HCT116 (cell line): Measurements from ENCODE around the gene LSS. TPM values are rescaled to one million over a fixed set of nuclear protein-coding genes. Genes with fewer than 3 reads are reported as not detected.

ENCODE experiments used
- ATAC-seq: fragments of 200-7000 bp; cut with Tn5 transposase; 2 replicates; pipeline ENCODE4 v1.9.1; 2020; ENCODE audit warnings: mild to moderate bottlenecking, moderate library complexity
- BruUV-seq: library from RNA; stranded (reverse); fragments of 400-500 nt; replicated peaks from 2 replicates; lab custom pipeline; 2021; lab: Mats Ljungman, UMichigan
- CTCF ChIA-PET: fragments of 300-600 bp; sonication (Branson Sonifier 250); formaldehyde crosslinking; loops from one replicate; lab custom pipeline; 2021; ENCODE audit warnings: antibody characterized with exemption; lab: Charles Lee
- POLR2A ChIA-PET: fragments of 300-600, 350-600 bp; sonication (Branson Sonifier 250); formaldehyde crosslinking; loops from one replicate; lab custom pipeline; 2021; ENCODE audit warnings: antibody characterized with exemption; lab: Charles Lee
- RAD21 ChIA-PET, 2 experiments: fragments of 300-600 bp; sonication (Branson Sonifier 250); formaldehyde crosslinking; loops; one replicate each; lab custom pipeline; 2023; ENCODE audit warnings: low total read pairs in 2 of 2; ENCODE audit not compliant: uncharacterized antibody in 2 of 2, unreplicated experiment in 2 of 2, low non-redundant PET in 1 of 2; lab: Charles Lee
- DNase-seq: peaks from one replicate; pipeline ENCODE4 v3.0.0-alpha.2; 2010; ENCODE audit warnings: low read depth, low spot score
- H2AFZ ChIP-seq: fragments of 200-600 bp; shearing (Covaris generic), sonication (generic); 2 replicates; pipeline ENCODE4 v1.6.1; 2017; ENCODE audit warnings: low read depth, mixed run types, mixed read lengths, antibody characterized with exemption, low read length; ENCODE audit not compliant: poor library complexity, severe bottlenecking
- H3K27ac ChIP-seq: 2 replicates; pipeline ENCODE4 v1.5.1; 2012; ENCODE audit warnings: low read depth, low read length
- H3K27me3 ChIP-seq: fragments of 200-600 bp; sonication (generic); 2 replicates; pipeline ENCODE4 v1.6.1; 2016; ENCODE audit warnings: mixed run types, low read length, mixed read lengths; ENCODE audit not compliant: insufficient read depth
- H3K36me3 ChIP-seq, 2 experiments: fragments of 200-500 bp in 1 of 2; fragments of 200-600 bp in 1 of 2; sonication (Bioruptor generic) in 1 of 2; sonication (generic) in 1 of 2; 2 replicates each; pipeline versions ENCODE4 v1.5.1 to v1.6.1; 2014 to 2016; ENCODE audit warnings: low read length in 2 of 2, inconsistent platforms in 1 of 2, mixed read lengths in 1 of 2, mixed run types in 1 of 2; ENCODE audit not compliant: insufficient read depth in 2 of 2, control insufficient read depth in 1 of 2
- H3K4me1 ChIP-seq, 2 experiments: fragments of 200-600 bp in 1 of 2; sonication (generic) in 1 of 2; 2 replicates each; pipeline versions ENCODE4 v1.5.1 to v1.6.1; 2012 to 2017; ENCODE audit warnings: low read length in 2 of 2, inconsistent platforms in 1 of 2, mild to moderate bottlenecking in 1 of 2, mixed read lengths in 1 of 2, mixed run types in 1 of 2, moderate library complexity in 1 of 2; ENCODE audit not compliant: insufficient read depth in 2 of 2, control insufficient read depth in 1 of 2
- H3K4me2 ChIP-seq: fragments of 200-600 bp; sonication (generic); 2 replicates; pipeline ENCODE4 v1.6.1; 2017; ENCODE audit warnings: mixed run types, low read length, mixed read lengths
- H3K4me3 ChIP-seq, 2 experiments: fragments of 200-600 bp in 1 of 2; sonication (generic) in 1 of 2; replicated peaks in 1 of 2; 2 replicates each; pipeline ENCODE4 v1.5.1; 2011 to 2016; ENCODE audit warnings: low read length in 2 of 2, control low read depth in 1 of 2, low read depth in 1 of 2, mild to moderate bottlenecking in 1 of 2, mixed read lengths in 1 of 2, mixed run types in 1 of 2
- H3K79me2 ChIP-seq: fragments of 200-600 bp; sonication (generic); 2 replicates; pipeline ENCODE4 v1.6.1; 2017; ENCODE audit warnings: mild to moderate bottlenecking, mixed run types, low read length, moderate library complexity, mixed read lengths; ENCODE audit not compliant: insufficient read depth
- H3K9ac ChIP-seq: fragments of 200-600 bp; sonication (generic); 2 replicates; pipeline ENCODE4 v1.6.1; 2016; ENCODE audit warnings: low read length, mixed read lengths
- H3K9me2 ChIP-seq: fragments of 200-600 bp; sonication (generic), shearing (Covaris generic); 2 replicates; pipeline ENCODE4 v1.6.1; 2017; ENCODE audit warnings: mixed run types, mild to moderate bottlenecking, moderate library complexity; ENCODE audit not compliant: insufficient read depth
- H3K9me3 ChIP-seq, 2 experiments: fragments of 200-500 bp in 1 of 2; fragments of 200-600 bp in 1 of 2; sonication (Bioruptor generic) in 1 of 2; sonication (generic) in 1 of 2; 2 replicates each; pipeline ENCODE4 v1.6.1; 2014 to 2017; ENCODE audit warnings: low read length in 2 of 2, mixed read lengths in 2 of 2, inconsistent platforms in 1 of 2, low read depth in 1 of 2, mild to moderate bottlenecking in 1 of 2, mixed run types in 1 of 2, moderate library complexity in 1 of 2; ENCODE audit not compliant: control insufficient read depth in 1 of 2, insufficient read depth in 1 of 2
- H4K20me1 ChIP-seq: fragments of 200-600 bp; sonication (generic), shearing (Covaris generic); 2 replicates; pipeline ENCODE4 v1.6.1; 2017; ENCODE audit warnings: mixed run types, mild to moderate bottlenecking, moderate library complexity; ENCODE audit not compliant: insufficient read depth
- ATF3 ChIP-seq: IDR thresholded peaks from 2 replicates; pipeline ENCODE4 v1.6.1; 2012
- CEBPB ChIP-seq: IDR thresholded peaks from 2 replicates; pipeline ENCODE4 v1.6.1; 2012; ENCODE audit warnings: low read depth
- EGR1 ChIP-seq: IDR thresholded peaks from 2 replicates; pipeline ENCODE4 v1.6.1; 2012; ENCODE audit warnings: low read depth
- EZH2 ChIP-seq: fragments of 200-600 bp; sonication (generic); IDR thresholded peaks from 2 replicates; pipeline ENCODE4 v1.6.1; 2017; ENCODE audit warnings: antibody characterized with exemption, mixed run types
- EZH2phosphoT487 ChIP-seq: fragments of 200-600 bp; IDR thresholded peaks from 2 replicates; pipeline ENCODE4 v1.6.1; 2018; ENCODE audit warnings: antibody characterized with exemption, borderline replicate concordance
- FOSL1 ChIP-seq: IDR thresholded peaks from 2 replicates; pipeline ENCODE4 v1.6.1; 2012; ENCODE audit warnings: low read depth
- JUND ChIP-seq: IDR thresholded peaks from 2 replicates; pipeline ENCODE4 v1.6.1; 2012
- POLR2A ChIP-seq: IDR thresholded peaks from 2 replicates; pipeline ENCODE4 v1.7.0; 2011; ENCODE audit warnings: borderline replicate concordance; ENCODE audit not compliant: insufficient read depth, insufficient read length; ENCODE audit errors: extremely low read depth
- REST ChIP-seq: IDR thresholded peaks from 2 replicates; pipeline ENCODE4 v1.6.1; 2012; ENCODE audit warnings: low read depth
- SP1 ChIP-seq: IDR thresholded peaks from 2 replicates; pipeline ENCODE4 v1.6.1; 2012; ENCODE audit warnings: low read depth
- SRF ChIP-seq: IDR thresholded peaks from 2 replicates; pipeline ENCODE4 v1.6.1; 2012; ENCODE audit warnings: low read depth
- YY1 ChIP-seq: IDR thresholded peaks from 2 replicates; pipeline ENCODE4 v1.6.1; 2011; ENCODE audit warnings: low read length, low read depth, moderate library complexity, mild to moderate bottlenecking; ENCODE audit not compliant: insufficient replicate concordance; ENCODE audit errors: extremely low read depth
- ZFX ChIP-seq: fragments of 450-650 bp; IDR thresholded peaks from 2 replicates; pipeline ENCODE4 v1.6.1; 2017
- ZNF274 ChIP-seq: fragments of 200-500 bp; sonication (Bioruptor generic); IDR thresholded peaks from 2 replicates; pipeline ENCODE4 v1.6.1; 2014; ENCODE audit warnings: mild to moderate bottlenecking, low read depth, low read length, inconsistent platforms
- intact Hi-C: fragments of 100-400 bp; cut with micrococcal nuclease; formaldehyde crosslinking; loops from 2 replicates; pipeline ENCODE4 v1.10.0; 2022
- total RNA-seq: library from RNA; stranded (reverse); gene quantifications from one replicate; pipeline ENCODE4 v1.2.1, GENCODE V29; 2021; ENCODE audit not compliant: unreplicated experiment
- TF ChIP-seq, protein P1 (sequence below): IDR thresholded peaks from 2 replicates; pipeline ENCODE4 v1.6.1; 2011; ENCODE audit warnings: mild to moderate bottlenecking, low read length, moderate library complexity; ENCODE audit not compliant: insufficient replicate concordance; ENCODE audit errors: extremely low read depth

Gene LSS
- total RNA-seq, 1 experiment from 2014 or later, result 44.7 TPM

DNA sequence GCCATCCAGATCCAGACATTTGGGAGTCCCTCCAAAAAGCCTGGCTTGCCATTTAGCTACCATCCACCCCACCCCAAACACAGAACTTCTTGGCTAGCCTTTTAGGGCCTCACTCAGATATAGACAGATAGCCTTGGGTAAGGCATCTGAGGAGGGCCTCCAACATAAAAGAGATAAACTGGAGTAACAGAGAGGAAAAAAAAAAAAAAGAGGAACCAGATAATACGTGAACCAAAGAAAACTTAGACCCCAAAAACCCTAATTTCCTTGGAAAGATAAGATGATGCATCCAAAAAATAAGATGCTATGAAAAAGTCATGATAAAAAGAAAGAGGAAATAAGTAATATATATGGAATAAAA is 19.8 kb upstream of the LSS start:
- no peak for ATAC-seq
- Histone ChIP-seq H3K79me2 (peaks cover 11% of the 10 kb centered on the region), H3K9me3 (no peaks in the 10 kb centered on the region), H4K20me1 (no peaks in the 10 kb centered on the region), H3K36me3 (peaks cover 54 to 74% of the 10 kb centered on the region in 2 experiments)
- no TSS peak for BruUV-seq
- TF ChIP-seq ATF3 (no peak), ZNF274 (no peak), SRF (no peak), JUND (no peak), REST (no peak), FOSL1 (no peak), SP1 (no peak), CEBPB (no peak), EZH2phosphoT487 (no peak), ZFX (no peak), EGR1 (no peak), YY1 (no peak), POLR2A (no peak), EZH2 (no peak)
- TF ChIP-seq, protein P1, sequence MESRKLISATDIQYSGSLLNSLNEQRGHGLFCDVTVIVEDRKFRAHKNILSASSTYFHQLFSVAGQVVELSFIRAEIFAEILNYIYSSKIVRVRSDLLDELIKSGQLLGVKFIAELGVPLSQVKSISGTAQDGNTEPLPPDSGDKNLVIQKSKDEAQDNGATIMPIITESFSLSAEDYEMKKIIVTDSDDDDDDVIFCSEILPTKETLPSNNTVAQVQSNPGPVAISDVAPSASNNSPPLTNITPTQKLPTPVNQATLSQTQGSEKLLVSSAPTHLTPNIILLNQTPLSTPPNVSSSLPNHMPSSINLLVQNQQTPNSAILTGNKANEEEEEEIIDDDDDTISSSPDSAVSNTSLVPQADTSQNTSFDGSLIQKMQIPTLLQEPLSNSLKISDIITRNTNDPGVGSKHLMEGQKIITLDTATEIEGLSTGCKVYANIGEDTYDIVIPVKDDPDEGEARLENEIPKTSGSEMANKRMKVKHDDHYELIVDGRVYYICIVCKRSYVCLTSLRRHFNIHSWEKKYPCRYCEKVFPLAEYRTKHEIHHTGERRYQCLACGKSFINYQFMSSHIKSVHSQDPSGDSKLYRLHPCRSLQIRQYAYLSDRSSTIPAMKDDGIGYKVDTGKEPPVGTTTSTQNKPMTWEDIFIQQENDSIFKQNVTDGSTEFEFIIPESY, result no peak
- TF ChIP-seq, all 23 proteins: peak for 0
- Histone ChIP-seq H3K27ac (no peak overlapping the region), H3K4me2 (no peak overlapping the region), H3K4me1 (no peaks in the 10 kb centered on the region), H3K27me3 (no peaks in the 10 kb centered on the region), H3K4me3 (no peak overlapping the region), H2AFZ (no peak overlapping the region), H3K9ac (no peak overlapping the region), H3K9me2 (no peaks in the 10 kb centered on the region)
- RAD21 ChIA-PET, result no interaction called here
- CTCF ChIA-PET, result no interaction called here
- DNase-seq, result no peak
- POLR2A ChIA-PET, result no interaction called here
- intact Hi-C loops, result no loop called here
